Progenitor cell of endocrine pancreas (in vitro differentiated cells): ENCODE data around the gene FYN. TPM values are rescaled to one million over a fixed set of nuclear protein-coding genes. Genes with fewer than 3 reads are reported as not detected.

Source experiments
- DNase-seq: peaks from one replicate; pipeline ENCODE4 v3.0.0; 2021; ENCODE audit warnings: low spot score; ENCODE audit not compliant: unreplicated experiment
- H3K27ac Mint-ChIP-seq: 2 replicates; pipeline ENCODE4 v1.8.0; 2021; ENCODE audit warnings: mild to moderate bottlenecking, moderate library complexity, mixed read lengths
- H3K27me3 Mint-ChIP-seq: 2 replicates; pipeline ENCODE4 v1.8.0; 2021; ENCODE audit warnings: mixed read lengths
- H3K36me3 Mint-ChIP-seq: 2 replicates; pipeline ENCODE4 v1.8.0; 2022; ENCODE audit warnings: mixed read lengths; ENCODE audit not compliant: insufficient read depth
- H3K4me1 Mint-ChIP-seq: 2 replicates; pipeline ENCODE4 v1.8.0; 2021; ENCODE audit warnings: low read depth, mixed read lengths
- H3K4me3 Mint-ChIP-seq: 2 replicates; pipeline ENCODE4 v1.8.0; 2021; ENCODE audit warnings: low read depth, mild to moderate bottlenecking, moderate library complexity, mixed read lengths
- H3K9me3 Mint-ChIP-seq: 2 replicates; pipeline ENCODE4 v1.8.0; 2021; ENCODE audit warnings: low read depth, mixed read lengths
- total RNA-seq: library from RNA; stranded (reverse); gene quantifications from 2 replicates; pipeline ENCODE4 v1.2.1, GENCODE V29; 2021
- TF ChIP-seq, protein P1 (sequence below): fragments of 200-600 bp; sonication (generic); IDR thresholded peaks from one replicate; pipeline ENCODE4 v1.5.0; 2021; ENCODE audit warnings: antibody characterized with exemption, mild to moderate bottlenecking; ENCODE audit not compliant: unreplicated experiment

Gene FYN
- total RNA-seq, 1 donor from 2014 or later = 169 TPM

- Mint-ChIP-seq H3K4me3 (no peak overlapping the region), H3K36me3 (peaks cover 12% of the 10 kb centered on the region), H3K27ac (peak overlapping the region; percentile 71), H3K4me1 (peaks cover 26% of the 10 kb centered on the region), H3K9me3 (no peaks in the 10 kb centered on the region), H3K27me3 (no peaks in the 10 kb centered on the region)
- TF ChIP-seq, protein P1, sequence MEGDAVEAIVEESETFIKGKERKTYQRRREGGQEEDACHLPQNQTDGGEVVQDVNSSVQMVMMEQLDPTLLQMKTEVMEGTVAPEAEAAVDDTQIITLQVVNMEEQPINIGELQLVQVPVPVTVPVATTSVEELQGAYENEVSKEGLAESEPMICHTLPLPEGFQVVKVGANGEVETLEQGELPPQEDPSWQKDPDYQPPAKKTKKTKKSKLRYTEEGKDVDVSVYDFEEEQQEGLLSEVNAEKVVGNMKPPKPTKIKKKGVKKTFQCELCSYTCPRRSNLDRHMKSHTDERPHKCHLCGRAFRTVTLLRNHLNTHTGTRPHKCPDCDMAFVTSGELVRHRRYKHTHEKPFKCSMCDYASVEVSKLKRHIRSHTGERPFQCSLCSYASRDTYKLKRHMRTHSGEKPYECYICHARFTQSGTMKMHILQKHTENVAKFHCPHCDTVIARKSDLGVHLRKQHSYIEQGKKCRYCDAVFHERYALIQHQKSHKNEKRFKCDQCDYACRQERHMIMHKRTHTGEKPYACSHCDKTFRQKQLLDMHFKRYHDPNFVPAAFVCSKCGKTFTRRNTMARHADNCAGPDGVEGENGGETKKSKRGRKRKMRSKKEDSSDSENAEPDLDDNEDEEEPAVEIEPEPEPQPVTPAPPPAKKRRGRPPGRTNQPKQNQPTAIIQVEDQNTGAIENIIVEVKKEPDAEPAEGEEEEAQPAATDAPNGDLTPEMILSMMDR = no peak
- DNase-seq = no peak
Observed at GRCh38 chr6:111662794-111663593, 210.3 kb downstream of the FYN start.

- no peak for DNase-seq
- Mint-ChIP-seq H3K4me1 (peaks cover 24% of the 10 kb centered on the region), H3K9me3 (no peaks in the 10 kb centered on the region), H3K4me3 (no peak overlapping the region), H3K36me3 (peaks cover 12% of the 10 kb centered on the region), H3K27me3 (no peaks in the 10 kb centered on the region), H3K27ac (no peak overlapping the region)
- TF ChIP-seq, protein P1 = no peak
Observed at GRCh38 chr6:111662072-111662793, 211.0 kb downstream of the FYN start.

GRCh38 chr6:111661541-111662061, 211.7 kb downstream of the FYN start:
- no peak overlapping the region for H3K27ac Mint-ChIP-seq

DNA sequence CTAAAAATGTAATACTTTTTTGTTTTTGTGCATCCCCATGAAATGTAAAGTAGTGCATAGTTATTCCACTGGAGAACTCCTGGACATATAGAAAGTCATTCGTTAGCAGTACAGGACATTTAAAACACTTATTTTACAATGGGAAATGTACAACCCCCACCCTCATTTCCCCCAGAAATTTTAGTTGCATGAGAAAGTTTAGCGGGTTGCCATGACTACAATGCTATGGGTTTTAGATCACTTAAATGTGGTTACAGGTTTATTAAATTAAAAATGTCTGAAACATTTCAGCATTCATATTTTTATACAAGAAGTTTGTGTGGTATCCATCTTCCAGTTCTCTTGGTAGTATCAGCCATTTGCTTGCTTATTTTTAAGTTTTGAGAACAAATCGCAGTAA, 212.7 kb downstream of the FYN start:
- H3K27me3 Mint-ChIP-seq = no peaks in the 10 kb centered on the region
- H3K27ac Mint-ChIP-seq = no peak overlapping the region
- DNase-seq = no peak
- no peak overlapping the region for H3K4me3 Mint-ChIP-seq
- peaks cover 8% of the 10 kb centered on the region for H3K36me3 Mint-ChIP-seq
- TF ChIP-seq, protein P1 = no peak
- H3K4me1 Mint-ChIP-seq = peaks cover 24% of the 10 kb centered on the region
- no peaks in the 10 kb centered on the region for H3K9me3 Mint-ChIP-seq

More at GRCh38 chr6:111661541-111662061, 211.7 kb downstream of the FYN start:
- TF ChIP-seq, protein P1 = no peak
- Mint-ChIP-seq H3K4me3 (no peak overlapping the region), H3K9me3 (no peaks in the 10 kb centered on the region), H3K36me3 (peaks cover 8% of the 10 kb centered on the region), H3K4me1 (peaks cover 24% of the 10 kb centered on the region), H3K27me3 (no peaks in the 10 kb centered on the region)
- no peak for DNase-seq

- Mint-ChIP-seq H3K4me3 (no peak overlapping the region), H3K27ac (no peak overlapping the region), H3K4me1 (peaks cover 17% of the 10 kb centered on the region), H3K9me3 (no peaks in the 10 kb centered on the region), H3K36me3 (peaks cover 6% of the 10 kb centered on the region), H3K27me3 (no peaks in the 10 kb centered on the region)
- TF ChIP-seq, protein P1 = no peak
- DNase-seq = no peak
Observed at GRCh38 chr6:111658462-111659154, 214.6 kb downstream of the FYN start.
